HG02970 (cell line): ENCODE results near the gene IGFALS.

Source experiments
- ATAC-seq: cut with Tn5 transposase; IDR thresholded peaks from one replicate; pipeline ENCODE4 v1.9.1; 2021; ENCODE audit warnings: mild to moderate bottlenecking, moderate library complexity, moderate number of reproducible peaks; ENCODE audit not compliant: unreplicated experiment, low FRiP score

Gene IGFALS

GRCh38 chr16:1747934-1748333 lies 45.6 kb downstream of the IGFALS start:
- no peak for ATAC-seq

- ATAC-seq: no peak
Measured at GRCh38 chr16:1746693-1747195, 46.8 kb downstream of the IGFALS start.

GRCh38 chr16:1745900-1746692 lies 47.4 kb downstream of the IGFALS start:
- no peak for ATAC-seq

GRCh38 chr16:1745181-1745899 lies 48.2 kb downstream of the IGFALS start:
- no peak for ATAC-seq

GRCh38 chr16:1744338-1744840 lies 49.1 kb downstream of the IGFALS start:
- no peak for ATAC-seq

- ATAC-seq: no peak
Measured at GRCh38 chr16:1743376-1744337, 49.8 kb downstream of the IGFALS start.

GRCh38 chr16:1741553-1742165 lies 51.8 kb downstream of the IGFALS start:
- ATAC-seq: no peak

- ATAC-seq: no peak
Measured at GRCh38 chr16:1740781-1741490, 52.6 kb downstream of the IGFALS start.
